Body of pancreas (tissue), 4 donors: ENCODE data around the gene CORO1C.

ENCODE experiments used
- POLR2A ChIP-seq, 3 donors: fragments of 450-650 bp; IDR thresholded peaks; one replicate each; pipeline ENCODE4 v1.6.1; 2016; ENCODE audit warnings: antibody characterized with exemption in 3 of 3, mild to moderate bottlenecking in 2 of 3
- TF ChIP-seq, protein P1 (sequence below), 7 experiments: fragments of 450-650 bp in 4 of 7; fragments of 200-600 bp in 3 of 7; sonication (generic) in 3 of 7; IDR thresholded peaks; one replicate each; pipeline ENCODE4 v1.5.1; 2016 to 2019; ENCODE audit warnings: antibody characterized with exemption in 7 of 7

DNA sequence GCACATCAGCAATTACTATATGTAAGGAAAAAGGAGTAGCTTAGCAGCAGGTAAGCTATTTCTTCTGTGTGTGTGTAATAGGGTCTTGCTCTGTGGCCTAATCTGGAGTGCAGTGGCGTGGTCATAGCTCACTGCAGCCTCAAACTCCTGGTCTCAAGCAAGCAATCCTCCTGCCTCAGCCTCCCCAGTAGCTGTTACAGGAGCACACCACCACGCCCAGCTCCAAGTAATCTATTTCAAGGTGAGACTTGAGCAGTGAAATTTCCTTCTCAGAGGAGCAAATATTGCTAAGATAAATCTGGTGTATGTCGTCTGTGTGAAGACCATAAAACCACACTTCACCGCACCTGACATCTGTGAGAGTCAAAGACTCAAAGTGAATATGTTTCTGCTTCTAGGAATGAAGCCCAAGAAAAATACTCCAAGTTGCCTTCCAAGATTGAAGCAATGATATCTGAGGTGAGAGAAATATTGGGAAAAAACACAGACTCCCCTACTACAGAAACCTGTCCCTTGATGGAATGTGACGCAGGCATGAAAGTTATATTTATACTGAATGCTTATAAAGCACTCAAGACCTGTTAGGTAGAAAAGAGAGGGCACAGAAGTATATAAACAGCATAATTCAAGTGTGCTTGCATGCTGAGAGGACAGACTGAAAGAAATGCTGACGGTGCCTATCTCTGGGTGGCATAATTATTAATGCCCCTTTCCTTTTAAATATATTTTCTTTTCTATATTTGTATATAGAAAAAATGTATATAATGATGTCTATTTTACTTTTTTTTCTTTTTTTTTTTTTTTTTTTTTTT, 95.1 kb downstream of the CORO1C start:
- TF ChIP-seq, protein P1, sequence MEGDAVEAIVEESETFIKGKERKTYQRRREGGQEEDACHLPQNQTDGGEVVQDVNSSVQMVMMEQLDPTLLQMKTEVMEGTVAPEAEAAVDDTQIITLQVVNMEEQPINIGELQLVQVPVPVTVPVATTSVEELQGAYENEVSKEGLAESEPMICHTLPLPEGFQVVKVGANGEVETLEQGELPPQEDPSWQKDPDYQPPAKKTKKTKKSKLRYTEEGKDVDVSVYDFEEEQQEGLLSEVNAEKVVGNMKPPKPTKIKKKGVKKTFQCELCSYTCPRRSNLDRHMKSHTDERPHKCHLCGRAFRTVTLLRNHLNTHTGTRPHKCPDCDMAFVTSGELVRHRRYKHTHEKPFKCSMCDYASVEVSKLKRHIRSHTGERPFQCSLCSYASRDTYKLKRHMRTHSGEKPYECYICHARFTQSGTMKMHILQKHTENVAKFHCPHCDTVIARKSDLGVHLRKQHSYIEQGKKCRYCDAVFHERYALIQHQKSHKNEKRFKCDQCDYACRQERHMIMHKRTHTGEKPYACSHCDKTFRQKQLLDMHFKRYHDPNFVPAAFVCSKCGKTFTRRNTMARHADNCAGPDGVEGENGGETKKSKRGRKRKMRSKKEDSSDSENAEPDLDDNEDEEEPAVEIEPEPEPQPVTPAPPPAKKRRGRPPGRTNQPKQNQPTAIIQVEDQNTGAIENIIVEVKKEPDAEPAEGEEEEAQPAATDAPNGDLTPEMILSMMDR (IDR thresholded peaks at IDR 0.05): no peak
- TF ChIP-seq POLR2A (IDR thresholded peaks at IDR 0.05): no peak
